SKM-1 treated with dmso at 0.1 percent for 144 hours (cell line): ENCODE measurements around the gene MPPED1.

ENCODE experiments used
- DNase-seq: peaks from one replicate; lab custom pipeline; 2025; ENCODE audit not compliant: unreplicated experiment; lab: John Stamatoyannopoulos, UW

MPPED1 gene

DNA sequence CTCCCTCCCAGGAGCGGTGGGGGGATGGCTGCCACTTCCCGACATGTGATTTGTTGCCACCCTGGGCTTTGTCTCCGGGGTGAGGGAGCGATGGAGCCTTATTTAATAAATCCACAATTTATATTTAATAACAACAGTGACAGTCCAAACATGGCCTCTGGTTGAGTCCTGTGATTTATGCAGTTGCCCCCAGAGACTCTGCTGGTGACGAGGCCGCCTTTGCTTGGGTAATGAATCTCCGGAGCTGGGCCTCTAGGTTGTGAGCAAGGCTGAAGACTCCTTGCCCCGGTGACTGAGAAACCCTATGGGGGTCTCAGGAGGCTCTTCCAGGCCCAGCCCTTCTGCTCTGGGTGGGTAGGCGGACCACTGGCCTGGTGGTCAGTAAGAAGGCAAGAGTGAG, 16.7 kb downstream of the MPPED1 start:
- DNase-seq = no peak

GRCh38 chr22:43429426-43429825, 17.6 kb downstream of the MPPED1 start:
- DNase-seq = no peak

DNA sequence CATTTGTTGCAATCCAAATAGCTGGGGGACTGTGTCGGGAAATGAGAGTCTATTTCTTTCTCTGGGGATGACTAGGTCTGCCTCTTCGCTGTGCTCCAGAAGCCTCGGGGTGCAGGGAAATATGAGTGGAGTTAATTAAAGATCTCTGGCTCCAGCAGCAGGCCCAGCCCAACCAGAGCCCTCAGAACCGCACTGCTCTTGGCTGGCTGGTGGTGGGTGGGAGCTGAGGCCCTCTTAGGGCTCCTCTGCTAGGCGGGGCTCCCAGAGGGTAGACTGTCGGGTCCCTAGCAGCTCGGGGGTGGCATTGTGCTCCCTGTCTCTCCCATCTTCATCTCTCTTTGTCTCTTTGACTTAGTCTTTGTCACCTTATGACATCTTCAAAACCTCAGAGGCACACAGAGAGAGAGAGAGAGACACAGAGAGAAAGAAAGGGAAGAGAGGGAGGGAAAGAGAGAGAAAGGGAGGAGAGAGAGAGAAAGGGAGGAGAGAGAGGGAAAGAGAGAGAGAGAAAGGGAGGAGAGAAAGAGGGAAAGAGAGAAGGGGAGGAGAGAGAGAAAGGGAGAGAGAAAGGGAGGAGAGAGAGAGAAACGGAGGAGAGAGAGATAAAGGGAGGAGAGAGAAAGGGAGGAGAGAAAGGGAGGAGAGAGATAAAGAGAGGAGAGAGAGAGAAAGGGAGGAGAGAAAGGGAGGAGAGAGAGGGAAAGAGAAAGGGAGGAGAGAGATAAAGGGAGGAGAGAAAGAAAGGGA, 20.2 kb downstream of the MPPED1 start:
- no peak for DNase-seq

- DNase-seq = no peak
Observed at GRCh38 chr22:43432883-43433415, 21.1 kb downstream of the MPPED1 start.

DNA sequence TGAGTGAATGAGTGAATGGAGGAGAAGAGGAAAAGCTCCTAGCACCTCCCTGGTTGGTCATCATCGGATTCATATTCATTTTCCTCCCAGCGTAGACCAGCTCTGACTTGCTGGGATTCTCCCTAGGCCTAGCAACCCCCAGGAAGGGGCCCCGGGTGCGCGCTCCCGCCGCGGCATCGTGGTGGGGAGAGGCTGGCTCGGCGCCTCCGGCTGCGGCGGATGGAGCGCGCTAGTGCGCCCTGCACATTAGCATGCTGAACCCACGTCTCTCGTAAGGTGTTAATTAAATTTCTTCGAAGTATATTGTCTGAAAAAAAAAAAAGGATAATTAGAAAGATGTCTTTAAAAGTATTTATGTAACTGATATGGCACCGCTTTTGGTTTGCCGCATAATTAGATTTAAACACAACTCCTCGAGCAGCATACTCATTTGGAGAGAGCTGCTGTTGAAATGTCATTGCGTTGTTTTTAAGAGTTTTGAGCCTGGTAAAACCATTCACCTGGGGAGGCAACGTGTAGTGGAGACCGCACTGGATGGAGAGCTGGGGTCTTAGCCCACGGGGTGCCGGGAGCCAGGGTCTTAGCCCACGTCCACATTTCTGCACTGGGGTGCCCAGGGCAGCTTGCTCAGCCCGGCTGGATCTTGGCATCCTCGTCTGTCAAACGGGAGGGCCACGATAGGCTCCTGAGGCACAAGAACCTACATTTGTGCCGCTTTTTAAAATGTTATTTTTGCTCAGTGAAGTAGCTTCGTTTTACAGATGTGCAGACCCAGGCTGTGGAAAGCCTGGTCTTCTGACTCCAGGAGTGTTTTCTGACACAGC, 21.8 kb downstream of the MPPED1 start:
- DNase-seq = no peak

- DNase-seq = no peak
Observed at GRCh38 chr22:43434275-43434927, 22.6 kb downstream of the MPPED1 start.

- no peak for DNase-seq
Observed at GRCh38 chr22:43434928-43435311, 23.1 kb downstream of the MPPED1 start.

DNA sequence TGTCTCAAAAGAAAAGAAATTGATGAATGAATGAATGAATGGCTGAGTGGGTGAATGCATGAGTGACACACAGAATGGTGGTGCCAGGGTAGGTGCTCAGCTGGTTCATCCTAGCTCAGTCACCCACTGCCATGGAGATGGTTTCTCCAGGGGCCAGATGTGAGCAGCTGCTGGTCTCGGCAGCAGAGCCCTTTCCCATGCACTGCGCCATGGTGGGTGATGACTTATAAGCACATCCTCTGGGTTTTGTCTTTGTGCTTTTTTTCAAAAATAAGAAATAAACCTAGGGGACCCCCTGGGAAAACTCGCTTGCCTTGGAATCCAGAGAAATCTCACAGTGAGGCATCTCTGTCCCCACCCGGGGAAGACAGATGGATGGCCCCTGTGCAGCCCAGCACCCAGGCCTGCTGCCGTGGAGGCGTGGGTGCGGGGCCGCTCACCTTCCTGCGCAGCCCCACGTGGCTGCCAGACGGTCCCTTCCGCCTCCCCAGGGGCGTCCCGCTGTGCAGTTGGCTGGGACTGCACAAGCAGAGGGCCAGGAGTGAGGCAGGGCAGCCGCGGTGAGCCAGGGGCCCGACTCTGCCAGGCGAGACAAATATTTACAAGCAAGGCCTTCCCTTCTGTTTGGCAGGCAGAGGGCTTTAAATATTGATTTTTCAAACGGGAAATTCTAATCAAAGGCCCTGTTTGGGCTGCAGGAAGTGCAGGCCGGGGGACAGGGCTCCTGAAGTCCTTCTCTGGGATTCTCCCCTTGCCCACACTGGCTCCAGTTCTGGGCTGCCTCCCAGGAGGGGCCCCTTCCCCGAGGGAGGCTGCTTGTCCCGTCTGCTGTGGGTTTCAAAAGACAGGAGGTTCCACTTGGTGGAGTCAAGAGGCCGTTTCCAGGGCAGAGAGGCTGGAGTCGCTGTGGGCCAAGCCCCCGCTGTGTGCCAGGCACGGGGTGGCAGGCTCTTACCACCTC, 24.3 kb downstream of the MPPED1 start:
- DNase-seq = no peak

DNA sequence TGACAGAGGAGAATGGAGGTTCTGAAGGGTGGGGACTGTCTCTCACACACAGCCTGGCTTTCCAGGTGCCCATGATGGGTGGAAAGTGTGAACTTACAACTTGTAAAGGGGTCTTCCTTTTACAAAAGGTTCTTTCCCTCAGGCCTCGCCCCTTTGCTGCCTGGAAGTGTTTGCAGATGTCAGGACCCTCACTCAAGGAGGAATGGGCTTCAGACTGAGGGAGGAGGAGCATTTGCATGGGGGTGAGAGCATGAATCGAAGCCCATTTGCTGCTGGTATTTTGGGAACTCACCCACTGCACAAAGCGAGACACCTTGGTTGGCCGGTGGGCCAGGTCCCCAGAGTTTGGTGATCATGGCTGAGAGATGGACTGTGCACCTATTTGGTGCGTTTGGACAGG, 25.1 kb downstream of the MPPED1 start:
- no peak for DNase-seq

DNA sequence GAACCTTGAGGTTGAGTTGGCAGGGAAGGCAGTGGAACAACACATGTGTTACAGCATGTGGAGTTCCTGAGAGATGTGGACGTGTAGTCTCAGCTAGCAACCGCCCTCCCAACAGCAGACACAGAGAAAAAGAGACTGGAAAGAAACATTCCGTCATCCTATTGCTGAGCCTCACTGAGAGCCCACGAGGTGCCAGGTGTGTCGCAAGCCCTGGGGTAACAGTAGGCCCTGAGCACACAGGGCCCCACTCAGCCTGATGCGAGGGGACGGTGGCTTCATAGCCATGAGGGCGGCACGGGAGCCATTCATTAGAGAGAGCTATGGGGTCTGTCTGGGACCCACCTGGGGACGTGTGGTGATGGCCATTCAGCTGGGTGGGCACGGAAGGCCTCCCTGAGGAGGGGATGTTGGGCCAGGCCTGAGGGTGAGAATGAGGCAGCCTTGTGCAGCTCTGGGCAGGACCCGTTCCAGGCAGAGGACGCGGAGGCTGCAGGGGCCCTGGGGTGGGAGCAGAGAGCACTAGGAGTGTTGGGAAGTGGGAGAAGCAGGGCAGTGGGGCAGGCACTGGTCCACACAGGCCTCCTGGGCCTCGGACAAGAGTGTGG, 26.2 kb downstream of the MPPED1 start:
- DNase-seq = no peak

- DNase-seq = no peak
Observed at GRCh38 chr22:43438666-43439347, 27.0 kb downstream of the MPPED1 start.

- DNase-seq = no peak
Observed at GRCh38 chr22:43439368-43440103, 27.7 kb downstream of the MPPED1 start.

GRCh38 chr22:43440104-43440387, 28.2 kb downstream of the MPPED1 start:
- DNase-seq = no peak

GRCh38 chr22:43440556-43440955, 28.7 kb downstream of the MPPED1 start:
- no peak for DNase-seq

GRCh38 chr22:43441216-43441615, 29.4 kb downstream of the MPPED1 start:
- DNase-seq = no peak

- no peak for DNase-seq
Observed at GRCh38 chr22:43441751-43442150, 29.9 kb downstream of the MPPED1 start.

DNA sequence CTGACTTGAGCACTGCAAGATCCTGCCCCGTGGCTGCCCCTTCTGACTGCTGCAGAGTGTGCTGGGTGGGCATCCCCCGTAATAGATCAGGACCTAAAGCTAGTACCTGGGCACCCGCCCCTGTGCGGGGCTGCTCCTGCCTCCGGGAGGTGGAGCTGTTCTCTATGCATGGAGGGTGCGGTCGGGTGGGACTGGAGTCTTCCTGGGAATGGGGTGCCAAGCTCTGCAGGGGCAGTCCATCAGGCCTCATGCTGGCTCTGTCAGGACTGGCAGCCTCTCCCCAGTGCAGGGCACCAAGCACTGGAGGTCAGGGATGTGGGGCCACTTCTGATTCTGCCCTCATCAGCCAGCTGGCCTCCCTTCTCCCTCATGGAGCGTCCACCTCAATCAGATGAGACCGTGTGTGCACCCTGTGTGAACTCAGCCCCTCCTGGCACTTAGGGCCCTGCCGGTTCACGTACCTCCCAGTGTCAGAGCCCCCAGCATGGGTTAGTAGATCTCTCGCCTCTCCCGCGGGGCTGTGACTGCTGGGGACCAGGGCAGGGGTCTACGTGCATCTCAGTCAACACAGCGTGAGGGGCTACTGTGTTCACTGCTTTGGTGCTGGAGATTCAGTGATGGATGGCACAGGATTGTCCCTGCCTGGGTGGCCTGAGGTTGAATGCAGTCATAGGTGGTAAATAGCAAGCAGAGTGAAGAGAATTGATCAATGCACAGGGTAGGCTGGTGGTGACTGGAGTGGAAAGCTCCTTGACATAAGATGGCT, 30.8 kb downstream of the MPPED1 start:
- DNase-seq = no peak

DNA sequence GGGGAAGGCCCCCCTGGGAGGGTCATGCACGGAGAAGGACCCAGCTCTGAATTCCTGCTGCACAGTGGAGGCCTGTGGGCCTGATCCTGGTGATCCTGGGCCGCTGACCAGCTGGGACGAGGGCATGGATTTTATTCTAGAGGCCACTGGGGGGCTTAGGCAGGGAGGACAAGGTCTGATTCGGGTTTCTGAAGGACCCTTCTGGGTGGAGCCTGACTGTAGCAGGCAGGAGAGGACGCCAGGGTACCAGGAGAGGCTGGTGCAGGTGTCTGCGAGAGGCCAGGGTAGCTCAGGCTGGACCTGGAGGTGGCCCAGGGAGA, 31.3 kb downstream of the MPPED1 start:
- no peak for DNase-seq
